Parathyroid adenoma (tissue), 2 donors: ENCODE data around the gene DDX41.

ENCODE experiments used
- H2AFZ ChIP-seq: fragments of 300-600 bp; sonication (generic); one replicate; pipeline ENCODE4 v1.7.0; 2017; ENCODE audit warnings: antibody characterized with exemption, mild to moderate bottlenecking
- H3K27ac ChIP-seq: fragments of 300-600 bp; sonication (generic); one replicate; pipeline ENCODE4 v1.7.0; 2017
- H3K27me3 ChIP-seq: fragments of 300-600 bp; sonication (generic); one replicate; pipeline ENCODE4 v1.7.0; 2017; ENCODE audit warnings: low read length; ENCODE audit not compliant: control insufficient read depth, insufficient read depth
- H3K36me3 ChIP-seq: fragments of 300-600 bp; sonication (generic); one replicate; pipeline ENCODE4 v1.7.0; 2017; ENCODE audit warnings: low read length; ENCODE audit not compliant: control insufficient read depth, insufficient read depth
- H3K4me1 ChIP-seq: fragments of 300-600 bp; sonication (generic); one replicate; pipeline ENCODE4 v1.7.0; 2017; ENCODE audit warnings: control low read depth
- H3K4me2 ChIP-seq: fragments of 300-600 bp; sonication (generic); one replicate; pipeline ENCODE4 v1.7.0; 2017; ENCODE audit warnings: low read length
- H3K4me3 ChIP-seq: fragments of 300-600 bp; sonication (generic); one replicate; pipeline ENCODE4 v1.7.0; 2017; ENCODE audit warnings: low read depth, low read length
- H3K79me2 ChIP-seq: fragments of 300-600 bp; sonication (generic); one replicate; pipeline ENCODE4 v1.7.0; 2017; ENCODE audit warnings: control low read depth
- H3K9ac ChIP-seq: fragments of 300-600 bp; sonication (generic); one replicate; pipeline ENCODE4 v1.7.0; 2017; ENCODE audit warnings: mild to moderate bottlenecking
- H3K9me3 ChIP-seq: fragments of 300-600 bp; sonication (generic); one replicate; pipeline ENCODE4 v1.7.0; 2017; ENCODE audit warnings: low read length; ENCODE audit not compliant: control insufficient read depth
- TF ChIP-seq, protein P1 (sequence below): fragments of 300-600 bp; sonication (generic); IDR thresholded peaks from one replicate; pipeline ENCODE4 v1.7.0; 2017; ENCODE audit warnings: antibody characterized with exemption, mild to moderate bottlenecking
- donor health status: primary hyperparathyroidism.

The DDX41 gene

DNA sequence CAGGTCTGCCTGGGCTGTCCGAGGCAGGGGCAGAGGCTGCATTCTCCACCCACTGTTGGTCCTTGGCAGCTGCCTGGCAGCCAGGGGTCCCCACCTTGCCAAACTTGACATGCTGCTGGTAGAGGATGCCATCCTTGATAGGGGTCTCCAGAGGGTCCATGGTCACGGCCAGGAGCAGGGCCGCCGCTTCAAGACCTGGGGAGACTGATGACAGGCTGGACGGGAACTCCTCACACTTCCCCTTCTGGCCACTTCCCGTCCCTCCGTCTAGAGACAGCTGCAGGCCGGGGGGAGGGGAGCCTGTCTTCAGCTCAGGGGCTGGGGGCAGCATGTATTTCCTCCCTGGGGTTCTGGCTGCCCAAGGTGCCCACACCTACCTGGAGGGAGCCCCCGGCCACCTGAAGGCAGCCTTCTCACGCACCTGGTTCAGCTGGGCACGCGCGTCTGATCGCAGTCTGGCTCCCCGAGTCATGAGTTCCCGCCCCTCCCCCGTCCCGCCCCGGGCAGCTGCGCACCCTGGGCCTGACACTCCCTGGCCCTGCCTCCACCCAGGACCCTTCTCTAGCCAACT, 7.3 kb downstream of the DDX41 start, which contains the start of gene DOK3:
DOK3 (minus strand) TSS at position 446 of the 571 bp plus-strand sequence; CDS start at position 160, 286 bp downstream.
- Histone ChIP-seq H3K9me3 (no peaks in the 10 kb centered on the region), H3K79me2 (peaks cover 1% of the 10 kb centered on the region), H3K36me3 (no peaks in the 10 kb centered on the region), H3K4me3 (peak within 1 kb of the TSS; percentile 2), H2AFZ (no peak within 1 kb of the TSS), H3K9ac (no peak within 1 kb of the TSS), H3K27me3 (no peaks in the 10 kb centered on the region), H3K4me2 (peak within 1 kb of the TSS; percentile 42), H3K27ac (no peak within 1 kb of the TSS), H3K4me1 (no peaks in the 10 kb centered on the region)
- TF ChIP-seq, protein P1, sequence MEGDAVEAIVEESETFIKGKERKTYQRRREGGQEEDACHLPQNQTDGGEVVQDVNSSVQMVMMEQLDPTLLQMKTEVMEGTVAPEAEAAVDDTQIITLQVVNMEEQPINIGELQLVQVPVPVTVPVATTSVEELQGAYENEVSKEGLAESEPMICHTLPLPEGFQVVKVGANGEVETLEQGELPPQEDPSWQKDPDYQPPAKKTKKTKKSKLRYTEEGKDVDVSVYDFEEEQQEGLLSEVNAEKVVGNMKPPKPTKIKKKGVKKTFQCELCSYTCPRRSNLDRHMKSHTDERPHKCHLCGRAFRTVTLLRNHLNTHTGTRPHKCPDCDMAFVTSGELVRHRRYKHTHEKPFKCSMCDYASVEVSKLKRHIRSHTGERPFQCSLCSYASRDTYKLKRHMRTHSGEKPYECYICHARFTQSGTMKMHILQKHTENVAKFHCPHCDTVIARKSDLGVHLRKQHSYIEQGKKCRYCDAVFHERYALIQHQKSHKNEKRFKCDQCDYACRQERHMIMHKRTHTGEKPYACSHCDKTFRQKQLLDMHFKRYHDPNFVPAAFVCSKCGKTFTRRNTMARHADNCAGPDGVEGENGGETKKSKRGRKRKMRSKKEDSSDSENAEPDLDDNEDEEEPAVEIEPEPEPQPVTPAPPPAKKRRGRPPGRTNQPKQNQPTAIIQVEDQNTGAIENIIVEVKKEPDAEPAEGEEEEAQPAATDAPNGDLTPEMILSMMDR, result no peak

DNA sequence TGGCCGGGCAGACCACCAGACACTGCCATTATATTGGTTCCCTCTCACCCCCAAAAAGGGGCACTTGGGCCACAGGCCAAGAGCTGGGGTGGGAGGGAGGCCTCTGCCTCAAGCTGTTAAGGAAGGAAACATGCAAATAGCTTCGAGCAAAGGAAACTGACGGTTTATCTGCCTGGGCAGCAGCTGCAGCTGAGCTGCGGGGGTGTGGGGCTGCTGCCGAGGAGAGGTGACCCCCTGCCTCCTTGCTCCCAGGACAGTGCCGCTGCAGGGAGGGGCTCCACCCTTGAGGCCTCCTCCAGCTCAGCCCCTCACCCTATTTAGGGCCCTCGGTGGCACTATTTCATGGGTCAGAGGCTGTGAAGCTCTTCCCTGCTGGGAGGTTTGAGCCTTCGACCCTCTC, 7.9 kb downstream of the DDX41 start:
- Histone ChIP-seq H3K27me3 (no peaks in the 10 kb centered on the region), H2AFZ (no peak overlapping the region), H3K27ac (no peak overlapping the region), H3K9me3 (no peaks in the 10 kb centered on the region), H3K4me3 (peak overlapping the region; percentile 2), H3K79me2 (no peaks in the 10 kb centered on the region), H3K4me1 (no peaks in the 10 kb centered on the region), H3K36me3 (no peaks in the 10 kb centered on the region), H3K4me2 (peak overlapping the region; percentile 42), H3K9ac (no peak overlapping the region)
- TF ChIP-seq, protein P1, result no peak

GRCh38 chr5:177508221-177508611, 8.5 kb downstream of the DDX41 start:
- Histone ChIP-seq H3K27me3 (no peaks in the 10 kb centered on the region), H3K4me2 (no peak overlapping the region), H3K36me3 (no peaks in the 10 kb centered on the region), H3K27ac (no peak overlapping the region), H3K9ac (no peak overlapping the region), H3K79me2 (no peaks in the 10 kb centered on the region), H2AFZ (no peak overlapping the region), H3K9me3 (no peaks in the 10 kb centered on the region), H3K4me3 (no peak overlapping the region), H3K4me1 (no peaks in the 10 kb centered on the region)
- TF ChIP-seq, protein P1, result no peak

DNA sequence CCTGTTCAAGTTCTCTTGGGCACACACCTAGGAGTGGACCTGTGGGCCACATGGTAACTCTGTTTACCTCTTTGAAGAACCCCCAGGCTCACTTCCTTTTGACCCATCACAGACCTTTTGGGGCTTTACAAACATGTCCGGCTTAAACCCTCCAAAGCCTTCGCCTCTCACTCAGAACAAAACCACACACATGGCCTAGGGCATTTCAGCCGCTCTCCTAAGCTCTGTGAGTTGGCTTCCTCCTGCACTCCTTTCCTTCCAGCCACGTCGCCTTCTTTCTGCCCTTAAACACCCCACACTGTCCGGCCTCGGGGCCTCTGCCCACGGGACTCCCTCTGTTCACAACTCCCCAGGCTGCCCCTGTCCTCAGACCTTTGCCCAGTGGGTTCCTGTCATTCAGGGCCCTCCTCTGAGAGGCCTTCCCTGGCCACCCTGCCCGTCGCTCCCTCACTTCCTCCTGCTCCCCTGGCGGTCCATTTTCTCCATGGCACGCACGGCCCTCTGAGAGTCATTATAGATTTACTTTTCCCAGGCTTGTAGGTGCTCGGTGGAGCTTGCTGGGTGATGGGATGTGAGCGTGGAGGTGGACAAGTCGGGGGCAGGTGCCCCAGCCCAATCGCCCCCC, 9.1 kb downstream of the DDX41 start:
- Histone ChIP-seq H3K9me3 (no peaks in the 10 kb centered on the region), H3K9ac (no peak overlapping the region), H2AFZ (no peak overlapping the region), H3K27me3 (no peaks in the 10 kb centered on the region), H3K4me3 (no peak overlapping the region), H3K79me2 (no peaks in the 10 kb centered on the region), H3K27ac (no peak overlapping the region), H3K4me2 (no peak overlapping the region), H3K36me3 (no peaks in the 10 kb centered on the region), H3K4me1 (no peaks in the 10 kb centered on the region)
- TF ChIP-seq, protein P1, result no peak

DNA sequence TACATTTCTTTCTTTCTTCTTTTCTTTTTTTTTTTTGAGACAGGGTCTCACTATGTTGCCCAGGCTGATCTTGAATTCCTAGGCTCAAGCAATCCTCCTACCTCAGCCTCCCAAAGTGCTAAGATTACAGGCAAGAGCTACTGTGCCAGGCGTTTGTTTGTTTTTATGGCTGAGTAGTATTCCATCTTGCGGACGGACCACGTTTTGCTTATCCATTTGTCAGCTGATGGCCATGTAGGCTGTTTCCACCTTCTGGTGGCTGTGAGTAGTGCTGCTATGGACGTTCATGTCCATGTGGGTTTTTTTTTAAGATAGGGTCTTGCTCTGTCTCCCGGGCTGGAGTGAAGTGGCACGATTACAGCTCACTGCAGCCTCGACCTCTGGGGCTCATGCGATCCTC, 9.6 kb downstream of the DDX41 start:
- H2AFZ ChIP-seq, result no peak overlapping the region
- H3K9ac ChIP-seq, result no peak overlapping the region
- no peaks in the 10 kb centered on the region for H3K9me3 ChIP-seq
- H3K36me3 ChIP-seq, result no peaks in the 10 kb centered on the region
- no peak overlapping the region for H3K4me2 ChIP-seq
- H3K27ac ChIP-seq, result no peak overlapping the region
- H3K79me2 ChIP-seq, result no peaks in the 10 kb centered on the region
- H3K4me3 ChIP-seq, result no peak overlapping the region
- H3K27me3 ChIP-seq, result no peaks in the 10 kb centered on the region
- TF ChIP-seq, protein P1, result no peak
- no peaks in the 10 kb centered on the region for H3K4me1 ChIP-seq
